Left colon (tissue), 2 donors: ENCODE measurements around the gene GSTT2B. TPM values are rescaled to one million over a fixed set of nuclear protein-coding genes. Genes with fewer than 3 reads are reported as not detected.
"Not testable (repeated sequence)": the region's sequence is repeated elsewhere in the genome, so short reads cannot be mapped to it uniquely, and the experiment has no call there.

Experiments used
- ATAC-seq: fragments of 200-7000 bp; cut with Tn5 transposase; one replicate; pipeline ENCODE4 v1.9.1; 2020; ENCODE audit warnings: mild to moderate bottlenecking, moderate library complexity
- DNase-seq, 2 donors: peaks; one replicate each; pipeline ENCODE4 v3.0.0-alpha.2; 2020
- intact Hi-C, 2 donors: fragments of 100-400 bp; cut with DNase I in 1 of 2; cut with micrococcal nuclease in 1 of 2; formaldehyde crosslinking; loops; one replicate each; pipeline versions ENCODE4 v1.11.2 to v1.14.0; 2022; cut with DNase I, micrococcal nuclease
- total RNA-seq, 2 donors: library from RNA; stranded (reverse); fragmentation: NEBNext Ultra II Directional; extraction: Animal tissue kit (Norgen Biotek cat#: 25700); gene quantifications; one replicate each; pipeline ENCODE4 v1.2.1, GENCODE V29; 2021
- donor health status: DM: no; HTN: no; CAD: no.
- donor health status: DM: yes; HTN: yes; CAD: no.

GSTT2B gene
- total RNA-seq, 2 donors from 2014 or later: 0.73 TPM; not detected in 1

- ATAC-seq, intact Hi-C loops, DNase-seq: not testable (repeated sequence)
Observed at GRCh38 chr22:23954193-23954990, 6.6 kb downstream of the GSTT2B start.

- intact Hi-C loops, ATAC-seq, DNase-seq: not testable (repeated sequence)
Observed at GRCh38 chr22:23953485-23953884, 7.5 kb downstream of the GSTT2B start.

- ATAC-seq, DNase-seq, intact Hi-C loops: not testable (repeated sequence)
Observed at GRCh38 chr22:23952794-23953405, 8.1 kb downstream of the GSTT2B start.

GRCh38 chr22:23951383-23951782 is 9.6 kb downstream of the GSTT2B start:
- ATAC-seq, DNase-seq, intact Hi-C loops: not testable (repeated sequence)

- DNase-seq, intact Hi-C loops, ATAC-seq: not testable (repeated sequence)
Observed at GRCh38 chr22:23949764-23950163, 11.2 kb downstream of the GSTT2B start.

GRCh38 chr22:23947391-23947790 is 13.6 kb downstream of the GSTT2B start:
- intact Hi-C loops, DNase-seq, ATAC-seq: not testable (repeated sequence)

GRCh38 chr22:23940166-23940565 is 20.8 kb downstream of the GSTT2B start:
- DNase-seq, intact Hi-C loops, ATAC-seq: not testable (repeated sequence)

GRCh38 chr22:23939017-23939357 is 22.0 kb downstream of the GSTT2B start:
- ATAC-seq: no peak
- intact Hi-C loops: no loop called here

GRCh38 chr22:23938328-23939016 is 22.5 kb downstream of the GSTT2B start:
- DNase-seq (no peak), ATAC-seq (no peak)
- intact Hi-C loops: no loop called here

More at GRCh38 chr22:23939017-23939357, 22.0 kb downstream of the GSTT2B start:
- DNase-seq: no peak

GRCh38 chr22:23926561-23926960 is 34.4 kb downstream of the GSTT2B start:
- intact Hi-C loops: no loop called here
- DNase-seq (no peak), ATAC-seq (no peak)

GRCh38 chr22:23925020-23925606 is 35.9 kb downstream of the GSTT2B start:
- ATAC-seq (no peak), DNase-seq (no peak)
- intact Hi-C loops: no loop called here

- no peak for ATAC-seq
- DNase-seq: no peak
- intact Hi-C loops: no loop called here
Observed at GRCh38 chr22:23922921-23923320, 38.1 kb downstream of the GSTT2B start.

- DNase-seq, ATAC-seq, intact Hi-C loops: not testable (repeated sequence)
Observed at GRCh38 chr22:23921586-23922201, 39.3 kb downstream of the GSTT2B start.

- ATAC-seq, intact Hi-C loops, DNase-seq: not testable (repeated sequence)
Observed at GRCh38 chr22:23920267-23920611, 40.8 kb downstream of the GSTT2B start.

GRCh38 chr22:23915290-23915689 is 45.7 kb downstream of the GSTT2B start:
- DNase-seq: no peak
- peak; percentile 48 for ATAC-seq
- intact Hi-C loops: no loop called here

GRCh38 chr22:23913661-23914353 is 47.2 kb downstream of the GSTT2B start:
- intact Hi-C loops: no loop called here
- ATAC-seq: peak; percentile 93
- peak; percentile 100 for DNase-seq

GRCh38 chr22:23913306-23913660 is 47.7 kb downstream of the GSTT2B start:
- DNase-seq: no peak
- no peak for ATAC-seq
- intact Hi-C loops: no loop called here

- ATAC-seq (no peak), DNase-seq (no peak)
- intact Hi-C loops: no loop called here
Observed at GRCh38 chr22:23912293-23912903, 48.6 kb downstream of the GSTT2B start.
